Smooth muscle cell of bladder (primary cell): ENCODE data around the gene MOSPD2. TPM values are rescaled to one million over a fixed set of nuclear protein-coding genes. Genes with fewer than 3 reads are reported as not detected.

Experiments
- total RNA-seq: library from RNA; depleted of rRNA; stranded (reverse); fragments of >200 nt; gene quantifications from 2 replicates; pipeline ENCODE4 v1.2.3, GENCODE V29; 2014

Gene MOSPD2
- 12.1 and 12.2 TPM in 2 replicates for total RNA-seq

GRCh38 chrX:14872851-14873675 lies at the start of gene MOSPD2, which contains the start of gene FANCB:
MOSPD2 (plus strand) TSS chrX:14873421; CDS start chrX:14873529, 108 bp downstream.
FANCB (minus strand) TSS chrX:14873069; CDS start chrX:14865510, 7,559 bp downstream.

Other genes starting within 250 kb of the MOSPD2 start
- 4.4 and 4.6 TPM in 2 replicates for gene FANCB, start 352 bp upstream of the MOSPD2 start, total RNA-seq